GM12864 (cell line): ENCODE measurements around the gene PRR12.
A peak's percentile ranks its signal among the peaks of the same experiment; 100 is the strongest.

Experiments
- DNase-seq: peaks from one replicate; pipeline ENCODE4 v3.0.0-alpha.2; 2011; ENCODE audit warnings: low read depth
- H3K4me3 ChIP-seq: 2 replicates; pipeline ENCODE4 v1.5.1; 2011; ENCODE audit warnings: mild to moderate bottlenecking, low read depth, low read length, control low read depth
- TF ChIP-seq, protein P1 (sequence below): IDR thresholded peaks from 2 replicates; pipeline ENCODE4 v1.5.1; 2011; ENCODE audit warnings: low read depth, mild to moderate bottlenecking, moderate library complexity, low read length, control low read depth, inconsistent platforms; ENCODE audit errors: missing control alignments

PRR12 gene

DNA sequence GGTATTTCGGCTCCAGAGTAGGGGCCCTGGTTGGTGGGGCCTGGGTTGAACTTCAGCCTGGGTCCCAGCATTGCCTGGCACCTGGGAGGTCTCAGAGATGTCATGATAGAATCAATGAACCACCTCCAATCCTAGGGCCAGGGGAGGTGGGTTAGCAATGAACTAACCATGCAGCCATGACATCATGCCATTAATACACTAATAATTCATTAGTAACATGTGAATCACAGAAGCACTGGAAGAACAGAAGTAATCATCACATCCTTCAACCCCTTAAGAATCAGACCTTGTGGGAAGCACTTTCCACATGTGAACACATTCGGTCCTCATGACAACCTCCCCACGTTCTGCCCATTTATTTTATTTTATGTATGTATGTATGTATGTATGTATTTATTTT is 17.6 kb upstream of the PRR12 start:
- DNase-seq = no peak
- TF ChIP-seq, protein P1, sequence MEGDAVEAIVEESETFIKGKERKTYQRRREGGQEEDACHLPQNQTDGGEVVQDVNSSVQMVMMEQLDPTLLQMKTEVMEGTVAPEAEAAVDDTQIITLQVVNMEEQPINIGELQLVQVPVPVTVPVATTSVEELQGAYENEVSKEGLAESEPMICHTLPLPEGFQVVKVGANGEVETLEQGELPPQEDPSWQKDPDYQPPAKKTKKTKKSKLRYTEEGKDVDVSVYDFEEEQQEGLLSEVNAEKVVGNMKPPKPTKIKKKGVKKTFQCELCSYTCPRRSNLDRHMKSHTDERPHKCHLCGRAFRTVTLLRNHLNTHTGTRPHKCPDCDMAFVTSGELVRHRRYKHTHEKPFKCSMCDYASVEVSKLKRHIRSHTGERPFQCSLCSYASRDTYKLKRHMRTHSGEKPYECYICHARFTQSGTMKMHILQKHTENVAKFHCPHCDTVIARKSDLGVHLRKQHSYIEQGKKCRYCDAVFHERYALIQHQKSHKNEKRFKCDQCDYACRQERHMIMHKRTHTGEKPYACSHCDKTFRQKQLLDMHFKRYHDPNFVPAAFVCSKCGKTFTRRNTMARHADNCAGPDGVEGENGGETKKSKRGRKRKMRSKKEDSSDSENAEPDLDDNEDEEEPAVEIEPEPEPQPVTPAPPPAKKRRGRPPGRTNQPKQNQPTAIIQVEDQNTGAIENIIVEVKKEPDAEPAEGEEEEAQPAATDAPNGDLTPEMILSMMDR = no peak
- H3K4me3 ChIP-seq = no peak overlapping the region

DNA sequence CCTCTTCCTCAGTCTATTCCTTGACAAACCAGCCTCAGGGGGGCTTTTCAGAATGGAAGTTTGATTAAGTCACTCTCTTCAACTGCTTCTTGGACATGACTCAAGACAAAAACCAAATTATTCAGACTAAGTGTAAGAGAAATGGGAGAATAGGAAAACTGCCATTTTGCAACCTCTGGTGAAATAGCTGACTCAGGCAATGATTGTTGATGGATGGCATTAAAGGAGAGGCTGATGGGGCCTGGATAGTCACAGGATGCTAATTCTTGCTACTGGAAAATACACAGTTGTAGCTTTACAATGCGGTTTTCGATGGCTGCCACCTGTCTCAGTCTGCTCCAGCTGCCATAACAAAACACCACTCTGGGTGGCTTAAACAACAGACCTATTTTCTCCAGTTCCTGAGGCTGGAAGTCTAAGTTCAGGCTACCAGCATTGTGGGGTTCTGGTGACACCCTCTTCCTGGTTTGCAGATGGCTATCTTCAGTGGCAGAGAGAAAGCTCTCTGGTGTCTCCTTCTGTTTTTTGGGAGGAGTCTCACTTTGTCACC is 16.7 kb upstream of the PRR12 start:
- DNase-seq = no peak
- TF ChIP-seq, protein P1 = no peak
- H3K4me3 ChIP-seq = no peak overlapping the region

GRCh38 chr19:49579193-49579592 is 11.8 kb upstream of the PRR12 start:
- peak overlapping the region; percentile 99; the same call in 1 of the 2 replicates for H3K4me3 ChIP-seq
- DNase-seq = no peak
- TF ChIP-seq, protein P1 = no peak

- TF ChIP-seq, protein P1 = no peak
- no peak for DNase-seq
These were observed 11.1 kb upstream of the PRR12 start for GRCh38 chr19:49579947-49580263.

DNA sequence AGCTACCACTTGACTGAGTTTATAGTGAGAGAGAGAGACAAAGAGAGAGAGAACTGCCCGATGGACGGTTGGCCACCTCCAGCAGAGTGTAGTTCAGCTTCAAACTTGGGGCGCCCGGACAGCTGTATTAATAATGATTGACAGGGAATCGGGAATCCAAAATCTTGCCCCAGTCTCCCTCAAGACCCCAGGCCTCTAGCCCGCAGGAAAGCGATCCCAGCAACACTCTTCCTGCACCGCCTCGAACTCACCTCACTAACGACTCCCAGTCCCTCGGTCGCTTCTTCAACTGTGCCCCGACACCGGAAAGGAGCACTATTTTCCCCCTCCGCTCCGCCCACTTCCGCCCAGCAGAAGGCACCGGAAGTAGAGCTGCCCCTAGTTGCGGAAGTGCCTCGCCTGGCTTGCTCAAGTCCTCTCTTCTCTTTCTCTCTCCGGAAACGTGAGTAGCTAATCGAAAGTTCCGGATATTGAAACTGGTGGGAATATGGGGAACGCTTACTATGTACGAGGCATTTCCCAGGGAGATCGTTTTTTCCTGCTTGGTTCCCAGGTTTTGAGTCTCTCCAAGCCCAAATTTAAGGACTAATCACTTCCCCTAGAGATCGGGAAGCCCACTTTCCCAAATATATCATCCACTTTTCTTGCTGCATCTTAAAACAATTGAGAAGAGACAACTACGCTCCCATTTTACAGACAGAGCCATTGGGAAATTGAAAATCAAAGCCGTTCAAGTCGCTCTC is 10.5 kb upstream of the PRR12 start, which contains the start of gene NOSIP:
TSS of gene NOSIP (minus strand) at position 293 of the 743 bp plus-strand sequence. CDS start 19,865 bp downstream, outside the sequence.
- TF ChIP-seq, protein P1 = no peak
- H3K4me3 ChIP-seq = peak within 1 kb of the TSS; percentile 99
- peak; percentile 94 for DNase-seq

More at GRCh38 chr19:49579947-49580263, 11.1 kb upstream of the PRR12 start:
- peak overlapping the region; percentile 99 for H3K4me3 ChIP-seq

GRCh38 chr19:49581007-49581508 is 9.9 kb upstream of the PRR12 start, which contains the start of gene PRRG2:
Gene PRRG2 (plus strand): TSS chr19:49581316. CDS start chr19:49583220, 1,904 bp downstream.
- H3K4me3 ChIP-seq = peak within 1 kb of the TSS; percentile 99
- no peak for DNase-seq
- TF ChIP-seq, protein P1 = no peak

DNA sequence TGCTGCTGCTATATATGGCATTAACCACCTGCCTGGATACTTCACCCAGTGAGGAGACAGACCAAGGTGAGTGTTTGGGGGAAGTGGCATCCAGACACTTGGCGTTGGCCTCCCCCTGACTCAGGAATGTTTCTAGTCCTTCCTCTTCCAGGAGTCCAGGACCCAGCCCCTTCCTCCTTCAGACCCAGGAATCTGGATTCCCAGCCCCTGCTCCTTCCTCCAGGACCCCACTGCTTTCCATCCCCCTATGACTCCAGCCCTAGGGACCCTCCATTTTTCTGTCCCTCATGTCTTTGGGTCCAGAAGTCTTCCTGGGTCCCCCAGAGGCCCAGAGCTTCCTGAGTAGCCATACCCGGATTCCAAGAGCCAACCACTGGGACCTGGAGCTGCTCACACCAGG is 7.7 kb upstream of the PRR12 start:
- TF ChIP-seq, protein P1 = no peak
- H3K4me3 ChIP-seq = no peak overlapping the region
- DNase-seq = no peak
